HG03175 (cell line): ENCODE results near the gene WNT2.

ENCODE experiments used
- ATAC-seq: cut with Tn5 transposase; IDR thresholded peaks from one replicate; pipeline ENCODE4 v1.9.1; 2021; ENCODE audit warnings: mild to moderate bottlenecking, moderate library complexity; ENCODE audit not compliant: unreplicated experiment

WNT2 gene

GRCh38 chr7:117322741-117323304 is at the start of gene WNT2:
Gene WNT2, minus strand, starts transcription at chr7:117323058. Its CDS starts 69 bp downstream, at chr7:117322989.
- no peak for ATAC-seq

GRCh38 chr7:117372073-117372472 is 49.2 kb upstream of the WNT2 start:
- no peak for ATAC-seq

GRCh38 chr7:117364339-117365080 is 41.7 kb upstream of the WNT2 start:
- no peak for ATAC-seq

- ATAC-seq, result no peak
Measured at GRCh38 chr7:117362294-117362888, 39.5 kb upstream of the WNT2 start.

- ATAC-seq, result no peak
Measured at GRCh38 chr7:117350027-117350426, 27.2 kb upstream of the WNT2 start.

- ATAC-seq, result no peak
Measured at GRCh38 chr7:117349570-117349969, 26.7 kb upstream of the WNT2 start.

- peak; percentile 91 for ATAC-seq
Measured at GRCh38 chr7:117347962-117348672, 25.3 kb upstream of the WNT2 start.

GRCh38 chr7:117347480-117347879 is 24.6 kb upstream of the WNT2 start:
- ATAC-seq, result peak; percentile 26

GRCh38 chr7:117346161-117346560 is 23.3 kb upstream of the WNT2 start:
- no peak for ATAC-seq

GRCh38 chr7:117338020-117338419 is 15.2 kb upstream of the WNT2 start:
- no peak for ATAC-seq

GRCh38 chr7:117333168-117333567 is 10.3 kb upstream of the WNT2 start:
- ATAC-seq, result no peak

GRCh38 chr7:117332031-117332430 is 9.2 kb upstream of the WNT2 start:
- no peak for ATAC-seq

GRCh38 chr7:117325836-117326235 is 3.0 kb upstream of the WNT2 start:
- no peak for ATAC-seq

GRCh38 chr7:117324960-117325359 is 2.1 kb upstream of the WNT2 start:
- no peak for ATAC-seq

- no peak for ATAC-seq
Measured at GRCh38 chr7:117323851-117324711, 1.2 kb upstream of the WNT2 start.

GRCh38 chr7:117323305-117323850 is 520 bp upstream of the WNT2 start:
- no peak for ATAC-seq

- ATAC-seq, result no peak
Measured at GRCh38 chr7:117320523-117320922, 2.3 kb downstream of the WNT2 start.

- ATAC-seq, result no peak
Measured at GRCh38 chr7:117319181-117319580, 3.7 kb downstream of the WNT2 start.

- ATAC-seq, result no peak
Measured at GRCh38 chr7:117313582-117313981, 9.3 kb downstream of the WNT2 start.
